ENCODE data around the gene SSBP2.
"Not testable (repeated sequence)": the region's sequence is repeated elsewhere in the genome, so short reads cannot be mapped to it uniquely, and the experiment has no call there.

The SSBP2 gene

GRCh38 chr5:81495286-81495685 is 255.6 kb downstream of the SSBP2 start:
- Mint-ChIP-seq H3K27ac (no peak overlapping the region), H3K4me3 (no peak overlapping the region), H3K4me1 (ENCODE audit: low read depth) (no peaks in the 10 kb centered on the region), H3K27me3 (no peaks in the 10 kb centered on the region), H3K36me3 (ENCODE audit: low read depth) (no peaks in the 10 kb centered on the region), H3K9me3 (no peaks in the 10 kb centered on the region)
- intact Hi-C loops (cut with micrococcal nuclease), result no loop called here

- Mint-ChIP-seq H3K27ac (no peak overlapping the region), H3K4me1 (ENCODE audit: low read depth) (no peaks in the 10 kb centered on the region), H3K27me3 (no peaks in the 10 kb centered on the region), H3K9me3 (no peaks in the 10 kb centered on the region), H3K4me3 (no peak overlapping the region), H3K36me3 (ENCODE audit: low read depth) (no peaks in the 10 kb centered on the region)
- intact Hi-C loops (cut with micrococcal nuclease), result no loop called here
Observed at GRCh38 chr5:81488862-81489261, 262.0 kb downstream of the SSBP2 start.

DNA sequence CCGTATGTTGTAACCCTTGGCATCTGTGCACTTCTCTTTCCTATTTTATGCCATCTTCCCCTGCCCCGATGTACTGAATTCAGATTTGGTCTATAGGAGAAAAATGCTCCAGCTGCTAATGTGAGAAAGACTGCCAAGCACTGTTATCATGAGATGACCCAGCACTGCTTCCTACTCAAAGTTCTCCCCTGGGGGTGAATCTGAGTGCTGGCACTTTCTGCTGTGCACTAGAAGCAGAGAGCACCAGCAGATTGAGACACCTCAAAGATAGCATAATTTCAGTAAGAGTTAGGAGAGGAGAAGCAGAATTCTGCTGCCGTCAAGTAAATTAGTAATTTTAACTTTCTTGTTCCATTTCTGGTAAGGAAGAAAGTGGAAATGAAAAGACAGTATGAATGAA is 264.2 kb downstream of the SSBP2 start:
- intact Hi-C loops (cut with micrococcal nuclease), result no loop called here
- no peaks in the 10 kb centered on the region for H3K27me3 Mint-ChIP-seq
- H3K4me1 Mint-ChIP-seq (ENCODE audit: low read depth), result no peaks in the 10 kb centered on the region
- H3K36me3 Mint-ChIP-seq (ENCODE audit: low read depth), result no peaks in the 10 kb centered on the region
- H3K27ac Mint-ChIP-seq, result no peak overlapping the region
- no peak overlapping the region for H3K4me3 Mint-ChIP-seq
- no peaks in the 10 kb centered on the region for H3K9me3 Mint-ChIP-seq

DNA sequence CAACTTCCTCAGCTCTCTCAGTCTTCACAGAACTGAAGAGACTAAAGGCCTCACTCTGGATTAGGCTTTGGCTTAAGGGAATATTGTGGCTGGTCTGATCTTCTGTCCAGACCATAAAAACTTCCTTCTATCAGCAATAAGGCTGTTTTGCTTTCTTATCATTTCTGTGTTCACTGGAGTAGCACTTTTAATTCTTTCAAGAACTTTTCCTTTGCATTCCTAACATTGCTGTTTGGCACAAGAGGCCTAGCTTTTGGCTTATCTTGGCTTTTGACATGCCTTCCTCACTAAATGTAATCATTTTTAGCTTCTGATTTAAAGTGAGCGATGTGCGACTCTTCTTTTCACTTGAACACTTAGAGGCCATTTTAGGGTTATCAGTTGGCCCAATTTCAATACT is 268.3 kb downstream of the SSBP2 start:
- Mint-ChIP-seq H3K27me3 (no peaks in the 10 kb centered on the region), H3K4me3 (no peak overlapping the region), H3K9me3 (no peaks in the 10 kb centered on the region), H3K36me3 (ENCODE audit: low read depth) (no peaks in the 10 kb centered on the region), H3K27ac (no peak overlapping the region), H3K4me1 (ENCODE audit: low read depth) (no peaks in the 10 kb centered on the region)
- intact Hi-C loops (cut with micrococcal nuclease), result no loop called here

DNA sequence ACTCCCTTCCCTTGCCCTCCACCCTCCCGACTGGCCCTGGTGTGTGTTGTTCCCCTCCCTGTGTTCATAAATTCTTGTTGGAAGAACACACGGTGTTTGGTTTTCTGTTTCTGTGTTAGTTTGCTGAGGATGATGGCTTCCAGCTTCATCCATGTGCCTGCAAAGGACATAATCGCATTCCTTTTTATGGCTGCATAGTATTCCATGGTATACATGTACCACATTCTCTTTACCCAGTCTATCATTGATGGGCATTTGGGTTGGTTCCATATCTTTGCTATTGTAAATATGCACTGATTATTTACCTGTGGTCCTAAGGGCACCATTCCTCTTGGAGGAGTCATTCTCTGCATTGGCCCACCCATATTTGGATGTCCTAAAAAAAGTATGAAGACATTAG is 277.5 kb downstream of the SSBP2 start:
- H3K9me3 Mint-ChIP-seq; intact Hi-C loops (cut with micrococcal nuclease); H3K27ac Mint-ChIP-seq; H3K4me1 Mint-ChIP-seq (ENCODE audit: low read depth); H3K27me3 Mint-ChIP-seq; H3K4me3 Mint-ChIP-seq: not testable (repeated sequence)
- H3K36me3 Mint-ChIP-seq (ENCODE audit: low read depth), result peaks cover 11% of the 10 kb centered on the region

- Mint-ChIP-seq H3K27me3 (no peaks in the 10 kb centered on the region), H3K4me1 (ENCODE audit: low read depth) (no peaks in the 10 kb centered on the region), H3K4me3 (no peak overlapping the region), H3K27ac (no peak overlapping the region), H3K9me3 (peaks cover 7% of the 10 kb centered on the region), H3K36me3 (ENCODE audit: low read depth) (peaks cover 11% of the 10 kb centered on the region)
- intact Hi-C loops (cut with micrococcal nuclease), result no loop called here
Observed at GRCh38 chr5:81469676-81470075, 281.2 kb downstream of the SSBP2 start.

DNA sequence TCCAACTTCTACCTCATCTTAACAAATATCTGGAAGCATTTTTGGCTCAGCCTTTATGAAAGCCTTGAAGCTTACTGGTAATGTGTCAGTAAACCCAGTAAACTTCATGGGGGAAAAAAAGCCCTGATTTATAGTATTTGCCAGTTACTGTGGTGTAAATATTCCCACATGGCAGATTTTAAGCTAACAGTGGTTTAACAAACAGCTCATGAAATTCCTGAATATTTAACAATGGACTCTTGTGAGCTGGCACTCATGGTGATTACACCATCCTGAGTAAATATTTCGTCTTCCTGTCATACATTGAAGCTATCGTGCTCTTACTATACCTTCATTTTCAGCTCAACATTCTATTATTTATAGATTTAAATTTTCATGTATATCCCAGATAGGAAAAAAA is 300.0 kb downstream of the SSBP2 start:
- H3K9me3 Mint-ChIP-seq, result no peaks in the 10 kb centered on the region
- H3K27me3 Mint-ChIP-seq, result no peaks in the 10 kb centered on the region
- H3K27ac Mint-ChIP-seq, result no peak overlapping the region
- intact Hi-C loops (cut with micrococcal nuclease), result no loop called here
- no peak overlapping the region for H3K4me3 Mint-ChIP-seq
- H3K36me3 Mint-ChIP-seq (ENCODE audit: low read depth), result peaks cover 28% of the 10 kb centered on the region
- no peaks in the 10 kb centered on the region for H3K4me1 Mint-ChIP-seq (ENCODE audit: low read depth)

DNA sequence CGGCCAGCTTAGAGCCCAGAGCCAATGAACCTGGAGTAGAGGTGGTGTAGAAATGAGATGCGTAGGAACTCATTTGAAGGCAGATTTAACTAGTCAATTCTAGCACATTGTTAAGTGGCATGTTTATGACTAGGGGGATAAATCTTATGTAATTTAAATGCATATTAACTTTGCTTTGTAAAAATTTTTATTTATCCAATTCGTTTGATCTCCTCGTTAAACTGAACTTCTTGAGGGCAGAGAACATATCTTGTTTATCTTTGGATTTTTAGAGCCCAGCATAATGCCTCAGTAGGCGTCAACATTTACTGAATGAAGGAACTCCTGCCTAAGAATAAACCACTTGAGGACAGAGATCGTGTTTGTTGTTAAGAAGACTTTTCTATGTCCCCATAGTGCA is 315.9 kb downstream of the SSBP2 start:
- intact Hi-C loops (cut with micrococcal nuclease), result no loop called here
- Mint-ChIP-seq H3K27ac (no peak overlapping the region), H3K4me3 (no peak overlapping the region), H3K36me3 (ENCODE audit: low read depth) (peaks cover 8% of the 10 kb centered on the region), H3K4me1 (ENCODE audit: low read depth) (no peaks in the 10 kb centered on the region), H3K9me3 (no peaks in the 10 kb centered on the region), H3K27me3 (no peaks in the 10 kb centered on the region)

DNA sequence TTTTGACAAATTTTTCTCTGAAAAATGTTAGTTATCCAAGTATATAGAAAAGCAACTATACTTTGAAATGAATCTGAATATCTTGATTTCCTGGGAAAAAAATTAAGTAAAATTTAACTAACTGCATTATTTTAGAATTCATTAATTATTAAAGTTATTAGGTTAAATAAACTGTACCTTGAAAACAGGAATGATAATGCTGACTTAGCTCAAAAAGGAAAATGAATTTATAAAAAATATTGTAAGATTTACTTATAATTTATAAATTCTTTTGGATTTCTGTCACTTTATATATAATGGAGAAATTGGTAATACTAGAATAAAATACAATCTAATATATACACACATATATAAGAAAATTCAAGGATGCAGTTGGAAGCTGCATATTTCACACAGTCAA is 320.9 kb downstream of the SSBP2 start:
- Mint-ChIP-seq H3K27me3 (no peaks in the 10 kb centered on the region), H3K9me3 (no peaks in the 10 kb centered on the region), H3K4me1 (ENCODE audit: low read depth) (peaks cover 5% of the 10 kb centered on the region), H3K36me3 (ENCODE audit: low read depth) (peaks cover 8% of the 10 kb centered on the region), H3K27ac (no peak overlapping the region), H3K4me3 (no peak overlapping the region)
- intact Hi-C loops (cut with micrococcal nuclease), result loop anchor here (5.0 kb wide), 3 partner anchors 77 to 422 kb away; no protein-coding TSS in a partner anchor

GRCh38 chr5:81429363-81429762 is 321.5 kb downstream of the SSBP2 start:
- Mint-ChIP-seq H3K4me3 (no peak overlapping the region), H3K36me3 (ENCODE audit: low read depth) (peaks cover 4% of the 10 kb centered on the region), H3K4me1 (ENCODE audit: low read depth) (peaks cover 5% of the 10 kb centered on the region), H3K9me3 (no peaks in the 10 kb centered on the region), H3K27me3 (no peaks in the 10 kb centered on the region), H3K27ac (no peak overlapping the region)
- intact Hi-C loops (cut with micrococcal nuclease), result loop anchor here (5.0 kb wide), 3 partner anchors 78 to 423 kb away; no protein-coding TSS in a partner anchor

DNA sequence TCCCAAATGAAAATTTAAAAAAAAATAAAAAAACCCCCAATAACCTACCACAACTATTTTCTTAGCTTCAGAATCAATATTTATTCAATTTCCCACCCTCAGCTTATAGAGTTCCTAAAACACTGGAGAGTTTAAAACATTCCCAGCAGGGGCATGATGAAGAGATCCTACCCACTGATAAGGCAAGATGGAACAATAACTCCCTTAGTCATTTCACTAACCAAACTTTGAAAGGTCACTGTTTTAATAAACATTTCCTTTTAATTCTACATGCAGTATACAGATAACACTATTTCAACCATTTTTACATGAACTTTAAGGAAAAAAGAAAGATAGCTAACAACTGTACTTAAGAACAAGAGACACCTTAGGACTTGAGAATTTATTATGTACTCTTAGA is 322.0 kb downstream of the SSBP2 start:
- intact Hi-C loops (cut with micrococcal nuclease), result loop anchor here (5.0 kb wide), 3 partner anchors 78 to 423 kb away; no protein-coding TSS in a partner anchor
- Mint-ChIP-seq H3K27me3 (no peaks in the 10 kb centered on the region), H3K36me3 (ENCODE audit: low read depth) (no peaks in the 10 kb centered on the region), H3K9me3 (no peaks in the 10 kb centered on the region), H3K27ac (no peak overlapping the region), H3K4me3 (no peak overlapping the region), H3K4me1 (ENCODE audit: low read depth) (peaks cover 5% of the 10 kb centered on the region)

GRCh38 chr5:81428446-81428845 is 322.5 kb downstream of the SSBP2 start:
- Mint-ChIP-seq H3K27me3 (no peaks in the 10 kb centered on the region), H3K4me3 (no peak overlapping the region), H3K36me3 (ENCODE audit: low read depth) (no peaks in the 10 kb centered on the region), H3K4me1 (ENCODE audit: low read depth) (peaks cover 5% of the 10 kb centered on the region), H3K27ac (no peak overlapping the region), H3K9me3 (no peaks in the 10 kb centered on the region)
- intact Hi-C loops (cut with micrococcal nuclease), result loop anchor here (5.0 kb wide), 3 partner anchors 79 to 424 kb away; no protein-coding TSS in a partner anchor

DNA sequence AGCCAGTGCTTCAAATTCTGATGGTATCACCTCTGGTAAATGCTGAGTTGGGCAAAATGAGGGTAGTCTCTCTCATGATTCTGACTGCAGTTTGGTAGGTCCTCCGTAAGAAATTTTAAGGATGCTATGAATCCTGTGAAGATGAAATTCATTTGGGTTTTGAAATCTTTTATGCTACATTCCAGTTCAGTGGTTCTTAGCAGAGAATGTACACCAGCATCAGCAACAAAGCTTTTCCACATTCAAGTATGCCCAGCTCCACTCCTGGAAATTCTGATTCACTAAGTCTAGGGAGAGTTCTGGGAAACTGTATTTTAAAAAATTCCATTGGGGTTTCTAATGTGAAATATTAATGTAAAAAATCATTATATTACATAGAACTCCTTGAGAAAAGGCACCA is 323.3 kb downstream of the SSBP2 start:
- H3K36me3 Mint-ChIP-seq (ENCODE audit: low read depth), result no peaks in the 10 kb centered on the region

GRCh38 chr5:81426359-81427030 is 324.4 kb downstream of the SSBP2 start:
- H3K36me3 Mint-ChIP-seq (ENCODE audit: low read depth), result no peaks in the 10 kb centered on the region
- H3K27me3 Mint-ChIP-seq, result no peaks in the 10 kb centered on the region
- no peak overlapping the region for H3K4me3 Mint-ChIP-seq
- H3K27ac Mint-ChIP-seq, result no peak overlapping the region
- peaks cover 11% of the 10 kb centered on the region for H3K4me1 Mint-ChIP-seq (ENCODE audit: low read depth)
- intact Hi-C loops (cut with micrococcal nuclease), result loop anchor here (5.0 kb wide), 3 partner anchors 81 to 426 kb away; no protein-coding TSS in a partner anchor
- no peaks in the 10 kb centered on the region for H3K9me3 Mint-ChIP-seq

More for the DNA sequence above, 323.3 kb downstream of the SSBP2 start:
- Mint-ChIP-seq H3K27me3 (no peaks in the 10 kb centered on the region), H3K27ac (no peak overlapping the region), H3K4me3 (no peak overlapping the region), H3K9me3 (no peaks in the 10 kb centered on the region), H3K4me1 (ENCODE audit: low read depth) (peaks cover 7% of the 10 kb centered on the region)
- intact Hi-C loops (cut with micrococcal nuclease), result loop anchor here (5.0 kb wide), 3 partner anchors 80 to 425 kb away; no protein-coding TSS in a partner anchor

GRCh38 chr5:81425569-81425968 is 325.3 kb downstream of the SSBP2 start:
- intact Hi-C loops (cut with micrococcal nuclease), result loop anchor here (1.0 to 5.0 kb wide), 4 partner anchors 82 to 800 kb away; no protein-coding TSS in a partner anchor
- Mint-ChIP-seq H3K36me3 (ENCODE audit: low read depth) (no peaks in the 10 kb centered on the region), H3K27me3 (no peaks in the 10 kb centered on the region), H3K27ac (no peak overlapping the region), H3K9me3 (no peaks in the 10 kb centered on the region), H3K4me3 (no peak overlapping the region), H3K4me1 (ENCODE audit: low read depth) (peaks cover 19% of the 10 kb centered on the region)
